NCI-H82 treated with DMSO at 0.1 percent for 48 hours (cell line): ENCODE data around the gene DDT.
"Not testable (repeated sequence)": the region's sequence is repeated elsewhere in the genome, so short reads cannot be mapped to it uniquely, and the experiment has no call there.

ENCODE experiments used
- DNase-seq: peaks from one replicate; lab custom pipeline; 2025; ENCODE audit not compliant: unreplicated experiment; lab: John Stamatoyannopoulos, UW

DDT gene

GRCh38 chr22:23974345-23974744 is at the start of gene DDT:
Gene DDT, minus strand, starts transcription at chr22:23974441. Its CDS starts 27 bp downstream, at chr22:23974414.
- DNase-seq = not testable (repeated sequence)

DNA sequence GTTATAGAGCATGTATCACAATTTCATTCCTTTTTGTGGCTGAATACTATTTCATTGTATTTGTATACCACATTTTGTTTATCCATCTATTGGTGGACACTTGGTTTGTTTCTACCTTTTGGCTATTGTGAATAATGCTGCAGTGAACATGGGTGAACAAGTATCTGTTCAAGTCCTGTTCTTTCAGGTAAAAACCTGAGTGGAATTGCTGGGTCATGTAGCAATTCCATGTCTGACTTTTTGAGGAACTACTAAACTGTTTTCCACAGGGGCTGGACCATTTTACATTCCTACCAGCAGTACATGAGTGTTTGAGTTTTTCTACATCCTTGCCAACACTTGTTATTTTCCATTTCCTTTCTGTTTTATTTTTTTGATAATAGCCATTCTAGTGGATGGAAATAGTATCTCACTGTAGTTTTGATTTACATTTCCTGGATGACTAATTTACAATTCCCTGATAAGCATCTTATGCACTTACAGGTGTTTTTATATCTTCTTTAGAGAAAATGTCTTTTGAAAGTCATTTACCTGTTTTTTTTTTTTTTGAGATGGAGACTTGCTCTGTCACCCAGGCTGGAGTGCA is 49.1 kb upstream of the DDT start:
- no peak for DNase-seq

DNA sequence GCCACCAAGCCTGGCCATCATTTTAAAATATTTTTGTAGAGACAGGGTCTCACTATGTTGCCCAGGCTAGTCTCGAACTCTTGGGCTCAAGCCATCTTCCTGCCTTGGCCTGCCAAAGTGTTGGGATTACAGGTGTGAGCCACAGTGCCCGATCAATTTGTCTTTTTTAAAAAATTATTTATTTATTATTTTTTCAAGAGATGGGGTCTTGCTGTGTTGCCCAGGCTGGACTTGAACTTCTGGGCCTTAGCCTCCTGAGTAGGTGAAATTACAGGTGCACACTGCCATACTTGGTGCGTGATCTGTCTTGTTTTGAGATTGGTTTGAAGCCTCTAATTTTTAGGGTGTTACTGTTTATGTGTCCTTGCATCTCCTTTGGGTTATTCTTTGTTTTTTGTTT is 47.1 kb upstream of the DDT start:
- no peak for DNase-seq

DNA sequence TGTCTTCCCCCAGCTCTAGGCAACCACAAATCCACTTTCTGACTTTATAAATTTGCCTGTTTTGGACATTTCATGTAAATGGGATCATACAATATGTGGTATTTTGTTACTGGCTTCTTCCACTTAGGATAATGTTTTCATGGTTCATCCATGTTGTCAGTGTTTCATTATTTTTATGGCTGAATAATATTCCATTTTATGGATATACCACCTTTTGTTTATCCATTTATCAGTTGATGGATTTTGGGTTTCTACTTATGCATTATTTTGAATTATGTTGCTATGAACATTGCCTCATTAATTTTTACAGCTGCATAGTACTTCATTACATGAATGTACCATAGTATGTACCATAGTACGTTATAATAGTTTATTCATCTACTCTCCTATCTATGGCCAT is 41.9 kb upstream of the DDT start:
- no peak for DNase-seq

DNA sequence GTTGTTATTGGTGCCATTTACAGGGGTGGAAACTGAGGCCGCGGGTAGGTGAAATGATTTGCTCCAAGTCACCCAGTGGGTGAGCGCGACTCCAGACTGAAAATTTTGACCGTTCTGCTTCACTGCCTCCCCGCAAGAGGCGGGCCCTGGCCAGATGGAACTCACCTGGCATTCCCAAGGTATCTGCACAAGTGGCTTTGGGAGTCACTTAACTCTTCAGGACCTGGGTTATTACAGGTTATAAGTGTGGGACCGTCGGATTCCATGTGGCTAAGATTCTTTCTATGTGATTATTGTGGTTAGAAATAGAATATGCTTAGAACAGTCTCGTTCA is 37.5 kb upstream of the DDT start:
- no peak for DNase-seq

GRCh38 chr22:24010018-24010391 is 35.8 kb upstream of the DDT start:
- no peak for DNase-seq

DNA sequence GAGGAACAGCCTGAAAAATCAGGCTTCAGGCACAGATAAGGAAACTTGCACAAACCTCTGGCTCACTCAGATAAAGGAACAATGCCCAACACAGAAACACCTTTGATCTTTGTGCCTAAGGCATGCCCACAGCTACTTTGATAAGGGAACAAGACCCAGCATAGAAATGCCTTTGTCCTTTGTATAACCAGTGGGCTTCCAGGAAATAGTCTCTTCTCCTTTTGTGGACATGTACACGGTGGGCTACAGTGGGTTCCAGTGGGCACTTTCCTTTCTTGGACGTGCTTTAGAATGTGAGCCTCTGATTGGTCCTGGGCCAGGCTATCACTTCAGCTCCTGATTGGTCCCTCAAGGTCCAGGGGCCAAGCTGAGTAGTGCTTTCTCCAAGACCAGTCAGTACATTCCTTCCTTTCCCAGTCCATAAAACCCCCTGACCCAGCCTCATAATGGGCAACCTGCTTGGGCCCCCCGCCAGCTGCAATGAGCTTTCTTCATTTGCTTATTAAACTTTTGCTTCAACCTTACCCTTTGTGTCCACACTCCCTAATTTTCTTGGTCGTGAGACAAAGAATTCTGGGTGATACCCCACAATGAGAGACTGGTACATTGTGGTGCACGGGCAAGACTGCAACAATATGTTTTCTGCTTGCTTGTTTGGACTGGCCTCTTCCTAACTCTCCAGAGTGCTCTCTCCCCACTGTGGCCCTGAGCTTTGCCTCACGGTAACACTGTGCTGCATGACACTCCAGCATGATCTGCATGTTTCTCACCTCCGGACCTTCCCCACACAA is 35.2 kb upstream of the DDT start:
- DNase-seq = no peak

- DNase-seq = no peak
These were observed 34.4 kb upstream of the DDT start for GRCh38 chr22:24008381-24009226.

DNA sequence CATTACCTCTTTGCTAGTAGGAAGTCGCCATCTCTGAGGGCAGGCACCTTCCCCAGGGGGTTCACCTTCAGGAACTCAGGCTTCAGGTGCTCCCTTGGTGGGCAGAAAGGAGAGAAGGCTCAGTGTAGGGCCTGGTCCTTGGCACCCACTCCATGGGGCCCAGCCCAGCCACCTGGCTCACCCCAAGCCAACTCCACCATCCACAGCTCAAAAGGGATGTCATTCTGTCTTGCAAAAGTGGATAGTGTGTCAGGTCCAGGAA is 33.7 kb upstream of the DDT start:
- no peak for DNase-seq

DNA sequence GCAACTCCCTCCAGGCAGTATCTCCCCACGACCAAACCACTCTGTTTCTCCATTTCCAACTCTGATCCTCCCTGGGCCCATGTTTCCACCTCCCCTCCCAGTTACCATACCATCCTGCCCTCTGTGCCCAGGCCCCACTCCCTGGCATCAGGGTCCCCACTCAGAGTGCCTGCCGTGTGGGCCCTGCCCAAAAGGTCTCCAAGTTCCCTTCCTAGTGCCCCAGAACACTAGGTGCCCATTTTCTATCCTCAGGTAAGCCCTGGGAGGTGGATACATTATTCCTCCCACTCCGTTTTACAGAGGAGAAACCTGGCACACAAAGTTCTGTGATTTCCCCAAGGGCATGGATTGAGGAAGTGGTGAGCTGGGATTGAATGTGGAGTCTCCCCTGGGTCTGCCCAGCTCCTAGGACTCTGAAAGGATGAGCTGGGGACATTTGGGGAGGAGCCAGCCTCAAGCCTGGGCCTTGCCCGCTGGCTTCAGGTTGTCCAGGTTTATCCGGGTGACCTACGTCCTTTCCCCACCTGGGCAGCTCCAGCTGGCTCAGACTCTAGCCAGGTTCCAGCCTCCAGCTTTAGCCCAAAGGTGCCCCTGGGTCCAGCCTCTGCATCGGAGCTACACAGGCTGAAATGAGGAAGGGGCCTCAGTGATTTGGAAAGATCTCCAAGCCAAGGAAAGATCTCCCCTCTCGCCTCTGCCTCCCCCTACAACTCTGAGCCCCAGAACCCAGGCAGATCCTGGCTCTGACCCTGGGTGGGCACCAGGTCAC is 33.2 kb upstream of the DDT start:
- no peak for DNase-seq

GRCh38 chr22:24006914-24007214 is 32.6 kb upstream of the DDT start:
- DNase-seq = no peak

- no peak for DNase-seq
These were observed 32.1 kb upstream of the DDT start for GRCh38 chr22:24006207-24006913.

GRCh38 chr22:24005201-24005600 is 31.0 kb upstream of the DDT start, which contains the start of gene GSTT4:
Gene GSTT4, minus strand, starts transcription at chr22:24005453. Its CDS starts 97 bp downstream, at chr22:24005356.
- DNase-seq = no peak

DNA sequence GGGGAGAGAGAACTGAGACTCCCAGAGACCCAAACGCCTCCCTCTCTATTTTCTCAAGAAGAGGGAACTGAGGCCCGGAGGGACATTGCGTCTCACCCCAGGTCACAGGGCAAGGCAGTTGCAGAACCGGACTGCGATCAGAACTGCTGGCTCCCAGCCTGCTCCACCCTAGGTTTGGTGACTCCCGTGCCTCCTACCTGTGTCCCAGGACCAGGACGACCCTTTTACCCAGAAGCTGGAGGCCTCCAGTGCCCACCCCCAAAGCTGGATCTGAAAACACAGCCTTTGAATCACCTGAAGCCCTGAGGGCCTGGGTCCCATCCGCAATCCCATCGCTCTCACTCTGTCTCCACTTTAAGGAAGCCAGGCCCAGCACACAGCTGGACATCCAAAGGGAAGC is 29.6 kb upstream of the DDT start:
- DNase-seq = no peak

- no peak for DNase-seq
These were observed 28.6 kb upstream of the DDT start for GRCh38 chr22:24002851-24003250.

DNA sequence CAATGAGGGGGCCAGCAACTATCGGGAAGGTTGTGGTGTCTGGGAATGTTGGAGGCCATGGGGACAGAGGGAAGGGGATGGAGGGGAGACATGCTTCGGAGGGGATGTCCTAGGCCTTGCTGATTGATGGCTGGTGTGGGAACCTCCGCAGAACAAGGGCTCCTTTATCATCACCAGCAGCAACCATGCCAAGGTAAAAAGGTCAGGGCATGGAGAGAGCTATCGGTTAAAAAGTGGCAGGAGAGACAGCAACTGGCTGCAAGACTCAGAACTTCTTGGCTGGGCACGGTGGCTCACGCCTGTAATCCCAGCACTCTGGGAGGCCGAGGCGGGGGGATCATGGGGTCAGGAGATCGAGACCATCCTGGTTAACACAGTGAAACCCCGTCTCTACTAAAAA is 28.0 kb upstream of the DDT start:
- DNase-seq = no peak

DNA sequence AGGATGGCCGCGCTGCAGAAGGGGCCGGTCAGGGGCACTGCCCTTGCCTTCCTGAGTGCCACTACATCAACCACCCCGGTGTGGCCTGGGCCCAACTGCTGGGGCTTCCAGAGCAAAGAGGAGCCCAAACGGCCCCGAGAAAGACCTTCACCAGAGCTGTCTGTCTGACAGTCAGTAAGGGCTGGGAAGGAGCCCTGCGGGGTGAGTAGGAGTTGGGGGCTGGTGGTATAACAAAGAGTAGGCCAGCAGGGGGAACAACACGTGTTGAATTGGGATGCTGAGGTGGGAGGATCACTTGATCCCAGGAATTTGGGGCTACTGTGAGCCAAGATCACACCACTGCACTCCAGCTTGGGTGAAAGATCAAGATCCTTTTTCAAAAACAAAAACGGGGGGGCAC is 27.1 kb upstream of the DDT start:
- DNase-seq = no peak

GRCh38 chr22:23999779-24000178 is 25.5 kb upstream of the DDT start:
- DNase-seq = not testable (repeated sequence)

DNA sequence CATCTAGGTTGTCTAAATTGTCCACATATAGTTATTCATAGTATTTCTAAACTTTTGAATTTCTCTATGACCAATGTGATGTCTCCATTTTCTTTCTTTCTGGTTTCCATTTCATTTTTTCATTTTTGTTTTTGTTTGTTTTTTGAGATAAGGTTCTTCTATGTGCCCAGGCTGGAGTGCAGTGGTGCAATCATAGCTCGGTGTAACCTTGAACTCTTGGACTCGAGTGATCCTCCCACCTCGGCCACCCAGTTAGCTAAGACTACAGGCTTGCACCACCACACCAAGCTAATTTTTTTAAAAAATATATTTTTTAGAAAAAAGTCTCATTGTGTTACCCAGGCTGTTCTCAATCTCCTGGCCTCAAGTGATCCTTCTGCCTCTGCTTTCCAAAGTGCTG is 22.9 kb upstream of the DDT start:
- no peak for DNase-seq

- DNase-seq = not testable (repeated sequence)
These were observed 19.4 kb upstream of the DDT start for GRCh38 chr22:23993581-23994177.

DNA sequence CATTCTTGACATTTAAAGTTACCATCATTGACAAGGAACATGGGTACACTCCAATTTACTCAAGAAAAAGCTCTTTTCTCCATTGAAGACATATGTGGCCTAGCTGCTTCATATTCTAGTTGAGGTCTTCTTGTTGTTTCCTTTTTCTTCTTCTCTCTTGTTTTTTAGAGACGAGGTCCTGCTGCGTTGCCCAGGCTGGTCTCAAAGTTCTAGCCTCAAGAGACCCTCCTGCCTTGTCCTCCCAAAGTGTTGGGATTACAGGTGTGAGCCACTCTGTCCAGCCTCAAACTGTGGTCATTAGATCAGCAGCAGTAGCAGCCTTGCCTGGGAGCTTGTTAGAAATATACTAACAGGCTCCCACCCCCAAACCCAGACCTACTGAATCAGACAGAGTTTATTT is 18.8 kb upstream of the DDT start:
- not testable (repeated sequence) for DNase-seq
